MG63 (cell line): ENCODE measurements around the gene ARMH1. TPM values are rescaled to one million over a fixed set of nuclear protein-coding genes. Genes with fewer than 3 reads are reported as not detected.
A peak's percentile ranks its signal among the peaks of the same experiment; 100 is the strongest.

Source experiments
- DNase-seq: peaks from one replicate; pipeline ENCODE4 v3.0.0-alpha.2; 2020
- H3K27me3 ChIP-seq: fragments of 250-450 bp; sonication (Bioruptor Pico); 2 replicates; pipeline ENCODE4 v1.5.1; 2020; ENCODE audit warnings: mild to moderate bottlenecking, moderate library complexity
- H3K36me3 ChIP-seq: fragments of 250-450 bp; sonication (Bioruptor Pico); 2 replicates; pipeline ENCODE4 v1.5.1; 2020; ENCODE audit warnings: mild to moderate bottlenecking, moderate library complexity
- H3K4me3 ChIP-seq: fragments of 250-450 bp; sonication (Bioruptor Pico); 2 replicates; pipeline ENCODE4 v1.5.1; 2020; ENCODE audit warnings: mild to moderate bottlenecking, moderate library complexity
- H3K9me3 ChIP-seq: fragments of 250-450 bp; sonication (Bioruptor Pico); 2 replicates; pipeline ENCODE4 v1.5.1; 2020; ENCODE audit warnings: mild to moderate bottlenecking, moderate library complexity
- total RNA-seq: library from RNA; depleted of rRNA; stranded (reverse); fragments of >200 nt; shearing (Covaris generic); gene quantifications from 2 replicates; pipeline ENCODE4 v1.2.3, GENCODE V29; 2014; ENCODE audit warnings: low replicate concordance; rRNA removed

Gene ARMH1
- total RNA-seq, result not detected in 2 replicates

DNA sequence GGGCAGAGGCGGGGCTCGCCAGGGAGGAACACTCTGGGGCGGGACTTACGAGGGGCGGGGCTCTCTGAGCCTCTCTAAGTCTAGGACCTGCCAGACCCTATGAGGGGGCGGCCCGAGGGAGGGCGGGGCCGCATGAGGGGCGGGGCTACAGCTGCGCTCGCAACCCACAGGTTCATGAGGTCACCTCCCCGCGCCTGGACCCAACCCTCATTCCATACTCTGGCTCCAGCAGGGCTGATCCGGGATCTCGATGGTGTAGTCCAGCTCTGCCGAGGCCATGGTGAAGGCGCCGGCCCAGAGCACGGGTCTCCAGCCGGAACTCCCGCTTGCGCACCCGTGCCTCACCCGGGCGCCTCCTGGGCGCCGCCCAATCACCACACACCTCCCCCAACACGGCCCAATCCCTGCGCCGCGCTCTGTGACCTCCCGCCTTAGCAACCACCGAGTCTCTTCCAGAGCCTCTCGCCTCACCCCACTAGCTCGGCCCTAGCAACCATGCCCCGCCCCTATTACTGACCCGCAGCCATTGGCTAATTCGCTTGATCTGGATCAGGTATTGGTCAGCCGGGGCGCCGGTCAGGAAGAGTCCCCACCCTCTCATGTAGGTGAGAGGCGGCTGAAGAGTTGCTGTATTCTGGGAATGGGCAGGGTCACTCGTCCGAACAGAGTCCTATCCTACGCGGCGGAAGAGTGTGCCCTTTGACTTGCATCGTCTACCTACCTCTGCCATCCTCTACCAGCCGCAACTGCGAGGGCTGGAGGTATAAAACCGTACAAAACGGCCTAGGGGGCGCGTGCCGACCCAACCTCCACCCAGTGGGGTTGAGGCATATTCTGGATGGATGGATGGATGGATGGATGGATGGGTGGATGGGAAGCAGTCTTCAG is at the start of gene ARMH1, which contains the start of gene TMEM53:
ARMH1 (plus strand) TSS at position 602 of the 888 bp plus-strand sequence. CDS start 14,984 bp downstream, outside the sequence.
TMEM53 (minus strand) TSS at position 369 of the 888 bp plus-strand sequence; CDS start at position 279, 90 bp downstream.
- H3K4me3 ChIP-seq, result peak within 1 kb of the TSS; percentile 73
- no peaks in the 10 kb centered on the region for H3K9me3 ChIP-seq
- DNase-seq, result peak; percentile 99
- no peaks in the 10 kb centered on the region for H3K27me3 ChIP-seq
- H3K36me3 ChIP-seq, result no peaks in the 10 kb centered on the region

DNA sequence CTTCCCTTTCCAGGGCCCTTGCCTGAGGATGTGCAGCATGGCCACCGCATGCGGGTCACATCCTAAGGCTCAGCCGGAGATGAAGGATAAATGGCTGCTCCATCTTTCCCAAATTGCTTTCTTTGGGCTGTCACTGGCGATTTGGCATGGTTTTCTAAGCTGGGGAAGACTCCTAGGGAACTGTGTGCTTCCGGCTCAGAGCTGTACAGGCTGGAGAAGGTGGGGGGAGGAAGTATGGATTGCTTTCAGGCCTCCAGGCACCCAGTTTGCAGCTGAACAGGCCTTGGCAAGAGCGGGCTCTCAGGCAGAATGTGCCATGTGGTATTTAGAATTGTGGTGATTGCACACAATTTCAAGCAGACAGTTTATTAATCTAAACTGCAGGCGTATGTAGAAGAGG is 49.2 kb upstream of the ARMH1 start:
- H3K36me3 ChIP-seq, result no peaks in the 10 kb centered on the region
- DNase-seq, result no peak
- H3K9me3 ChIP-seq, result no peaks in the 10 kb centered on the region
- no peak overlapping the region for H3K4me3 ChIP-seq
- no peaks in the 10 kb centered on the region for H3K27me3 ChIP-seq

DNA sequence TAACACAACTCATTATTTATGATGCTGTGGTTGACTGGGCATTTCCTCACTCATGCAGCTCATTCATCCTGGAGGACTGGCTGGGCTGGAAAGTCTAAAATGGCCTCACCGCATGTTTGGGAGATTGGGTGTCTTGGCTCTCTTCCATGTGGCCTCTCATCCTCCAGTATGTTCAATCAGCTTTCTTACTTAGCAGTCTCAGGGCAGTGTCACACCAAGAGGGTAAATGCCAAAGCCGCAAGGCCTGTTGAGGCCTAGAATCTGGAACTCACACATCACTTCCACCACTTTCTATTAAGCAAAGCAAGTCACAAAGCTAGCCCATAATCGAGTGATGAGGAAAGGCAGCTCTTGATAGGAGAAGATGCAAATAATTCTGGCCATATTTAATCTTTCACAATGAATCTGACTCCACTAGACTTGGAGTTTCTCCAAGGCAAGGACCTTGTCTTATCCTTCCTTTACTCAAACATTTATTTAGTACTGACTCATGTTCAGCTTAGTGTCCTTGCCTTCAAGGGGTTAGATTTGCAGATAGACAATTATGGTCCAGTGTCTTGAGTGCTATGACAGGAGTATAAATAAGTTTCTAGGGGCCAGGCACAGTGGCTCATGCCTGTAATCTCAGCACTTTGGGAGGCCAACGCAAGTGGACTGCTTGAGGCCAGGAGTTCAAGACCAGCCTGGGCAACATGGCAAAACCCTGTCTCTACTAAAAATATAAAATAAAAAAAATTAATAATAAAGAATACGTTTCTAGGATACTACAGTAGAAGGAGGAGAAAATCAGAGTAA is 45.4 kb upstream of the ARMH1 start:
- H3K4me3 ChIP-seq, result no peak overlapping the region
- no peaks in the 10 kb centered on the region for H3K27me3 ChIP-seq
- peaks cover 18% of the 10 kb centered on the region for H3K36me3 ChIP-seq
- no peaks in the 10 kb centered on the region for H3K9me3 ChIP-seq
- DNase-seq, result peak; percentile 61

DNA sequence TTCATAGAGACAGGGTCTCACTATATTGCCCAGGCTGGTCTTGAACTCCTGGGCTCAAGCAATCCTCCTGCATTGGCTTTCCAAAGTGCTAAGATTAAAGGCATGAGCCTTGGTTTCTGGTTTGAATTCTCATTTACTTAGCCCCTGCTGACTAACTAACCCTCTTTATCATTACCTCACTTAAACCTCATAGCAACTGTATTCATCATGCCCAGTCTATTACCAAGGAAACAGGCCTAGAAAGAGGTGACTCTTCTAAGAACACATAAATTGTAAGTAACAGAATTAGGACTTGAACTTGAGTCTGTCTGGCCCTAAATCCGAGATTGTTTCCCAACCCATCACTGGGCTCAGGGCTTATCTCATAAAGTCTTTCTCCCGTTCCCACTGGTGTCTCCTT is 44.4 kb upstream of the ARMH1 start:
- Histone ChIP-seq H3K4me3 (no peak overlapping the region), H3K27me3 (no peaks in the 10 kb centered on the region), H3K9me3 (no peaks in the 10 kb centered on the region), H3K36me3 (peaks cover 26% of the 10 kb centered on the region)
- DNase-seq, result no peak

DNA sequence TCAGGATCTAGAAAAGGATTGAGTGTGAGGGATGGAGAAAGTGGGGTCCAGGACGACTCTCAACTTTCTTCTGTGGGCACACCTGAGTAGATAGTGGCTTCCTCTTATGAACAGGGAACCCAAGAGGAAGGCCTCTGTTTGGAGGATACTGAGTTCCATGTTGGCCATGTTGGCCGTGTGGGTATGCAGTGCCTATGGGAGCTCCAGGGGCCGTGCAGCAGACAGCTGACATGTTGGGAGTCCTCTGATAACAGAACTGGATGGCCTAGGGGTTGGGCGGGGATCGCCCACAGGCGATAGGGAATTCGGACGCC is 43.2 kb upstream of the ARMH1 start:
- H3K36me3 ChIP-seq, result peaks cover 38% of the 10 kb centered on the region
- H3K9me3 ChIP-seq, result no peaks in the 10 kb centered on the region
- peak overlapping the region; percentile 74 for H3K4me3 ChIP-seq
- no peak for DNase-seq
- H3K27me3 ChIP-seq, result no peaks in the 10 kb centered on the region

DNA sequence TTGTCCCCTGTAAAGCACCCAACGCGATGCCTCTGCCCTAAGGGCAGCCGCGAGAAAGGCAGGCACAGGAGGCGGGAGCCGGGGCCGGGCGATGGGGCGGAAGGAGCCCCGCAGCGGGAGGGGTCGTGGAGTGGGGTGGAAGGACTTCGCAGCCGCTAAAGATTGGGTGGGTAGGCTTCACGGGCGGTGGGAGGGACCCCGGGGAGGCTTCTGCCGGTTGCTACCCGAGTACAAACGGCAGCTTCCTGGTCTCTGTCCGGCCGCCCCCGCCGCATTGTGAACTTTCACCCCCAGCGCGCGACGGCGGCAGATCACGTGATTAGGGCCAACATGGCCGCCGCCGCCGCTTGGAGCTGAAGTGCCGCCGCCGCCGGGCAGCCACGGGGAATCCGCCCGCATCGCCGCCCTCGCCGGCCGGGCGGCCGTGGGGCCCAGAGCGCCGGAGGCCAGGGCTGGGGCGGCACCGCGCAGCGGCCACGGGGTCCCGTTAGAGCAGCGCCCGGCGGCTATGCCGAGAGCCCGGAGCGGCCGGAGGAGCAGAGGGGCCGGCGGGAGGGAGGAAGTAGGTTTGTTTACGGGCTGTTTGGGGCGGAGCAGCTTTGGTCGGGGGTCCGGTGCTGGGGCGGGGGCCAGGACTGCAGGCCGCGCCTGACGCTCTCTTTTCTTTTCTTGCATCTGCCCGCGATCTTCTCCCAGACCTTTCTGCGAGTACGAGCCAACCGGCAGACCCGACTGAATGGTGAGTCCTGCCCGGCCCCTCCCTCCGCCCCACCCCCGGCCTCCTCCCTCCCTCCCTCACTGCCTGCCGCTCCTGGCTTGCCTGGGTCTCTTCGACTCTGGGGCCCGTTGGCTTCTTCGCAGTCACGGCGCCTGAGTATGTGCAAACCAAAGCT is 42.6 kb upstream of the ARMH1 start:
- Histone ChIP-seq H3K4me3 (peak overlapping the region; percentile 74), H3K27me3 (no peaks in the 10 kb centered on the region), H3K36me3 (peaks cover 44% of the 10 kb centered on the region), H3K9me3 (no peaks in the 10 kb centered on the region)
- peak; percentile 91 for DNase-seq

DNA sequence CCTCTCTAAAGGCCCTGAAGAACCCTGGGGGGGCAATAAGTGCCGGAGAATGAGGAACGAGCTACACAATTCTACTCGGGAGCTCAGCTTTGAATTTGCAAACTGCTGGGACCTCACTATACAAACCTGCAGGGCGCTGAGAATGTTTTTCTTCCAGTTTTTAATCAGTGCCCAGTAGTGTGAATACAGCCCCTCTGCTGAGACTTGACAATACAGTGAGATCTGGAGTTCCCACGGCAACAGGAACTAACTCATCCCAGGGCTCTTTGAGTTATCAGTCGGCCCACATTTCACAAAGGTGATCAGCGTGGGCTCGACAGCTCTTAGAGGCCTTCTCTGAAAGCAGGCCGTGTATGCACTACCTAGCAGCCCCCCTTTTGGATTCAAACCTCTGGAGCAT is 41.9 kb upstream of the ARMH1 start:
- no peaks in the 10 kb centered on the region for H3K27me3 ChIP-seq
- peak overlapping the region; percentile 74 for H3K4me3 ChIP-seq
- H3K36me3 ChIP-seq, result peaks cover 49% of the 10 kb centered on the region
- H3K9me3 ChIP-seq, result no peaks in the 10 kb centered on the region
- no peak for DNase-seq

DNA sequence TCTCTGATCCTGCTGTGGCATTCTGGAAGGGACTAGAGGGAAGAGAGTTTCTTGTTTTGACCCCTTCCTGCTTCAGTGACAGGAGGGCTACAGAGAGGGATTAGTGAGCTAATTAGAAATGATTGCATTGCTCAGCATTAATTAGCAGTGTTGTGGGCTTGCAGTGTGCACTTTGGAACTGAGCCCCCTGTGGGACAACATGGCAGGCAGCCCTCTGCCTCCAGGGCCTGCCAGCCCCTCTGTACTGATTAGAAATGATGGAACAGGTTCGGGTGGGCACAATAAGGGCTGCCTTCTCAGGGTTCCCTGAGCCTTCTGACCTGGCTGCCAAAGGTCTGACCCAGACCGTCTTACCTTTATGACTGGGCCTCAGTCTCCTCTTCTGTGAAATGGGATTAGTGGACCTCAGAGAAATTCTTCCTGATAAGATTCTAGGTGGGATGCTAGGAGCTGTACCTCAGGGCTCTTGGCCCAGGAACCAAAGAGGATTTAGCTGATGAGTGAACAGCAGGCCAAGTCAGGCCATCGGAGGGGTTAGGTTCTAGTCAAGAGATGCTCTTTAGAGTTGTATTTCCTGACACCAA is 39.8 kb upstream of the ARMH1 start:
- H3K9me3 ChIP-seq, result no peaks in the 10 kb centered on the region
- H3K36me3 ChIP-seq, result peaks cover 63% of the 10 kb centered on the region
- DNase-seq, result no peak

DNA sequence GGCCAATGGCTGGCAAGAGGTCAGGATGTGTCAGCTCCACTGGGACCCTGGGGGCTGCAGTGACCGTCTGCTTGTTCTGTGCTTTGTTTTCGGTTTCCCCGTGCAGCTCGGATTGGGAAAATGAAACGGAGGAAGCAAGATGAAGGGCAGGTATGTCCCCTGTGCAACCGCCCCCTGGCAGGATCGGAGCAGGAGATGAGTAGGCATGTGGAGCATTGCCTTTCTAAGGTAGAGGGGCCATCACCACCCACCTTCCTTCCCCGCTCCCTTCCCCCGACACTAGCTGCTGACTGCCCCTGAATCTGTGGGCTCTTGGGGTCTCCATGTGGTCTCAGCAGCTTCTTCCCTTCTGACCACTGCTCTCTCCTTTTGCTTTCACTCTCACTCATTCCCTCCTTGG is 39.1 kb upstream of the ARMH1 start:
- Histone ChIP-seq H3K4me3 (no peak overlapping the region), H3K9me3 (no peaks in the 10 kb centered on the region), H3K36me3 (peaks cover 69% of the 10 kb centered on the region), H3K27me3 (no peaks in the 10 kb centered on the region)
- DNase-seq, result no peak

More for the DNA sequence above, 39.8 kb upstream of the ARMH1 start:
- no peak overlapping the region for H3K4me3 ChIP-seq
- no peaks in the 10 kb centered on the region for H3K27me3 ChIP-seq

DNA sequence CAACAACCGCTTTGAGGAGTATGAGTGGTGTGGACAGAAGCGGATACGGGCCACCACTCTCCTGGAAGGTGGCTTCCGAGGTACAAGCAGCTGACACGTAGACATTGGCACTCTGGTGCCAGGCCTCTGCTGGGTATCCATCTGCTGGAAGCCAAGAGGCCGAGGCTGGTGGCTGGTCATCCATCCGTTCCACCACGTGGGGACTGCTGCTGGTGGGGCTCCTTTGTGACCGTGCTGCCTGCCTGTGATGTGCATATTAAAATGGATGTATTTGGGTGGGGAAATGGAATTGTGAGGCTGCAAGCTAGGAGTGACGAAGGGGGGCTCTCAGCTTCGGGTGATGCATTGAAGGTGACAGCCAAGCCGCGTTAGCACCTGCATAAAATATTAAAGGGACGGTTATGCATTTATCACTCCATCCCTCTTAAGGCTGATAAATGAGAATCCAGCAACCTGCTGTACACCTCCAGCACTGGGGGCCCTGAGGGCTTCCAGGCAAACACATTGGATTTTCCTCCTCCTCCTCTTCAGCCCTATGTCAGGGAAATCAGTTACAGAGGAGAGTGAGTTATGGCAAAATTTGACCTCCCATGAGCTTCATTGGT is 38.3 kb upstream of the ARMH1 start:
- H3K27me3 ChIP-seq, result no peaks in the 10 kb centered on the region
- peaks cover 69% of the 10 kb centered on the region for H3K36me3 ChIP-seq
- no peaks in the 10 kb centered on the region for H3K9me3 ChIP-seq
- DNase-seq, result no peak
- no peak overlapping the region for H3K4me3 ChIP-seq

DNA sequence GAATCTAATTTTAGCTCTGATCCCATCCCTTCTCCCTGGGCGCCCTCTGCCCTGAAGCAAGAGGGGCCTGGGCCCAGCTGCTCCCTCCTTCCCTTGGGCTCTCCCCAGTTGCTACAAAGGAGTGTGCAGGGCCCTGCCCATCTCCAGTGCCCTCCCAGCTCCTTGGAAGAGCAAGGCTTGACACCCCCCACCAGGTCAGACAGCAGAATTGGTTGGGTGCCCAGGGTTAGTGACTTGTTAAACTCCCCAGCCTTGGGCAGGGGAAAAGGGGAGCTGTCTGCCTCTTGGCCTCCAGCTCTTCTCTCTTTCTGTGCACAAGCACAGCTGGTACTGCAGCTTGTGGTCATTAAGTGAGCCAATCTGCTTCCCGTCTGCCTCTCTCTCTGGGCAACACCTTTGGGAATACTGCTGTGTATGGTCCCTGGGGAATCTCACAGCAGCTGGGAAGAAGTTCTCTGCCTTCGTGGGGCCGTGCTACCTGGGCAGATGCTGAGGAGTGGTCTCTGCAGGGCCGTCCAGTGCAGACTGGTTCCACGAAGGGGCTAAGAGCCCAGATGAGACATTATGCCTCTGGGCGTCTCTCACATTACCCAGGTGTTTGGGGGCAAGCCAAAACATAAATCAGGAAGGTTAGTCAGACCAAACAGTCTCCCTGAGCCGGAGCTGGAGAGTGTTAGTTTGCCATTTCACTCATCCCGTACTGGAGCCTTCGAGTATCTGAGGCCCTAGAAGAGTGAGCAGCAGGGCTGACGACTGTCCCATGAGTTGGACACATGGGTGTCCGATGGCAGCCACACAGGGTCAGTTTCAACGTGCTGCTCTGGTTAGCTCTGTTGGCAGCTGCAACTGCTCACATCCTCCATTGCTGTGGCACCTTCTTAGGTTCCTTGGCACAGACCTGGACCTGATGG is 37.6 kb upstream of the ARMH1 start:
- H3K27me3 ChIP-seq, result no peaks in the 10 kb centered on the region
- peaks cover 71% of the 10 kb centered on the region for H3K36me3 ChIP-seq
- DNase-seq, result no peak
- no peaks in the 10 kb centered on the region for H3K9me3 ChIP-seq
- H3K4me3 ChIP-seq, result no peak overlapping the region

DNA sequence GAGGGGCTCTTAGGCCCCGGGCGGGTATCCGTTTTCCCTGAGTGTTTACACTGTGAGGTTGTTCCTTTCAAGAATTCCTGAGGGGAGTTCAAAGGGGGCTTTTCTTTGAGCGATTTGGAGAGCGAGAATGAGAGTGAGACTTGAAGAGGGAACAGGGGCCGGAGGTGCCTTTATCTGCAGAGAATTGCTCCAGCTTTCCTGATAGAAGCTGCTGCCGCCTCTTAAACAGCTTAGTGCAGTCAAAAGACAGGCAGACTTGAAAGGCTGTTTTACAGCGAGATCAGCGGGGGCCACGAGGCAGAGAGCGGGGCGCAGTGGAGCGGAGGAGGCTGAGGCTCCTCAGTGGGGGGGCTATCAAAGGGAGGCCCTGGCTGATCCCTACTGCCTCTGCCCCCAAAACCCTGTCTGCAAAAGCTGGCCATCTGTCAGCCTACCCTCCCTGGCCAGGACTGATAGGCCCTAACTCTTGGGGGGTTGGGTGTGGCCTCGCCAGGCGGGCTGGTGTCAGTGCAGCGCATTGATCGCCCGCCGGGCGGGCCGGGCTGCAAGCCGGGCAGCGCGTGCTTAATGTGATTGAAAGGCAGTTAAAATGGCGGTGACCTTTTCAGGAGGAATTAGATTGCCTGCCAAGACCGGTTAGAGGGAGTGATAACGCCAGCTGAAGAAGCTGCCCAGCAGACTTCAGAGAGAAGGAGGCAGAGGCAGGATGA is 36.7 kb upstream of the ARMH1 start:
- Histone ChIP-seq H3K27me3 (no peaks in the 10 kb centered on the region), H3K4me3 (no peak overlapping the region), H3K9me3 (no peaks in the 10 kb centered on the region), H3K36me3 (peaks cover 75% of the 10 kb centered on the region)
- no peak for DNase-seq

DNA sequence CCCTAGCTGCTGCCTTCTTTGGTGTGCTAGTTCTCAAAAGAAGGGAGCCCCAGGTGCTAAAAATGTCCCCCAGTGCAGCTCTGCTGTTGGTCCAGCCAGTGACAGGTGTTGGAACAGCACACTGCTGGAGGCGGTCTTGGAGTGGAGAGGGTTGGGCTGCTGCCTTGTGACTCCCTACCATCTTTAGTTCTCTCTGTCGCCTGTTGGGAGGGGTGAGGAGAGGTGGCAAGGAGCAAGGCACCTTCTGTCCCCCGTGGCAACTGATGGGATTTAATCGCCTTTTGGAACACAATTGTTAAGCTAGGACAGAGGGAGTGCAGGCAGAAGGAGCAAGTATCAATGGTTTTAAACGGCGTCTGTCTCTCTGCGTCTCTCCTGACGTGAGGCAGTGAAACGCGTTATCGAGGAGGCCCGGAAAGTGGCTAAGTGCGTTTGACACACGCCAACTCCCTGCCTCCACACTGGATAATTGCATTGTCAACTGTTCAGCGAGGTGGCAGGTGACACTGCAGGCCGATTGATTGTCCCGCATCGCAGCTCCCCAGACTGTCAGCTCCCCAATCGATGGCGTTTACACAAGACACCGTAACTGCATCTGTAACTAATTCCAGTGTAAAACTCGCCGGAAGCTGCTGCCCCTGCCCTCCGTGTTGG is 34.2 kb upstream of the ARMH1 start:
- no peak for DNase-seq
- H3K36me3 ChIP-seq, result peaks cover 70% of the 10 kb centered on the region
- H3K4me3 ChIP-seq, result no peak overlapping the region
- no peaks in the 10 kb centered on the region for H3K9me3 ChIP-seq
- H3K27me3 ChIP-seq, result no peaks in the 10 kb centered on the region
